Measurements from ENCODE around the gene AP3D1. TPM values are rescaled to one million over a fixed set of nuclear protein-coding genes. Genes with fewer than 3 reads are reported as not detected.
A peak's percentile ranks its signal among the peaks of the same experiment; 100 is the strongest.

Gene AP3D1
- total and polyA plus RNA-seq, 7 experiments from 2014 or later, result 12.3 to 106 (median 78.3) TPM

DNA sequence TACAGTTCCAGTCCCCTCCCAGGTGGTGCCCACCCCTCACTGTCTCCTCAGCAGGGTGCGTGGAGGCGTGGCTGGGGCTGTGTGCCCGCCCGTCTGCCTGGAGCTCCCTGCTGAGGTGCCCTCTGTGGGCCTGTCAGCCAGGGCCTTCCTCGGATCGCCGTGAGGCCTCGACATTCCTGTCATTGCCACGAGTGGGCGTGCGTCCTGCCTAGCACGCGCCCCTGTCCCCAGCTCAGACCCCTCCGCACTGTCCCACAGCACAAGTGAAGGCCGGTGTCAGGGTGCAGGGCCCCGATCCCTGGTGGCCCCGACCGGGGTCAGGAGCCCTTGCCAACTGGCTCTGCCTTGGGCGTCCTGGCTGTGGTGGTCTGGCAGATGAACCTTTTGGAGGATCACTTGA is 44.5 kb upstream of the AP3D1 start:
- Histone ChIP-seq H3K27me3 (ENCODE audit: control insufficient read depth in 2 of 2, insufficient read depth in 2 of 2, low read length in 2 of 2) (no peaks in the 10 kb centered on the region), H3K4me3 (ENCODE audit: low read length) (no peak overlapping the region), H3K4me1 (ENCODE audit: control insufficient read depth in 2 of 2, insufficient read depth in 2 of 2, low read length in 2 of 2) (no peaks in the 10 kb centered on the region), H3K27ac (ENCODE audit: low read depth, low read length) (no peak overlapping the region), H3K36me3 (ENCODE audit: control insufficient read depth in 2 of 3, insufficient read depth in 3 of 3, low read length in 3 of 3) (peaks cover 0 to 69% (median 0%) of the 10 kb centered on the region in 3 experiments), H3K9me3 (ENCODE audit: control insufficient read depth in 2 of 3, low read length in 3 of 3) (no peaks in the 10 kb centered on the region)
- no peak overlapping the region for H3K27ac Mint-ChIP-seq
- DNase-seq, result no peak
- ChIA-PET CTCF (no interaction called here), POLR2A (no interaction called here)
- H3K4me3 Mint-ChIP-seq, result no peak overlapping the region
- no peaks in the 10 kb centered on the region for H3K27me3 Mint-ChIP-seq
- intact Hi-C loops (cut with micrococcal nuclease), result no loop called here
- H3K4me1 Mint-ChIP-seq, result peaks cover 0 to 15% (median 4%) of the 10 kb centered on the region in 7 donors
- H3K9me3 Mint-ChIP-seq, result peaks cover 0 to 2% (median 0%) of the 10 kb centered on the region in 11 donors
- ATAC-seq, result no peak
- peaks cover 0 to 16% (median 6%) of the 10 kb centered on the region in 5 donors for H3K36me3 Mint-ChIP-seq

DNA sequence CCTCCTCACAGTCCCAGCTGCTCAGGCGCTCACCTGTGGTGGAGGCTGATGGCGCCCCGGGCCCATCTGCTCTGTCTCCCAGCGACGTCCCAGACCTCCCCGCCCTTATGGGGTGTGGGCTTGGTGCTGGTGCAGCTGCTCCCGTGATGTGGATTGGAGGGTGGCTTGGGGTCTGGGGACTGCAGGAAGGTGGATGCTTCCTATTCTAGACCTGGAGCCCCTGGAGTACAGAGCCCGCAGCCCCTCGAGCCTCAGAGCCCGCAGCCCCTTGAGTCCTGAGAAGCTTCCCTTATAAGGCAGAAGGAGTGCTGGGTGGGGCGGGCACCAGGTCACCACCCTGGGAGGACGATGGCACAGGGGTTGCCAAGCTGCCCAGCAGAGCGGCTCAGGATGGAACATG is 44.0 kb upstream of the AP3D1 start:
- intact Hi-C loops (cut with micrococcal nuclease), result no loop called here
- H3K4me3 ChIP-seq (ENCODE audit: low read length), result no peak overlapping the region
- ChIA-PET CTCF (no interaction called here), POLR2A (interaction anchor here (0.6 kb wide), 1 partner anchor 28 kb away, joined by 7 read pairs; no protein-coding TSS in a partner anchor)
- H3K9me3 ChIP-seq (ENCODE audit: control insufficient read depth in 2 of 3, low read length in 3 of 3), result no peaks in the 10 kb centered on the region
- H3K9me3 Mint-ChIP-seq, result peaks cover 0 to 2% (median 0%) of the 10 kb centered on the region in 11 donors
- H3K4me3 Mint-ChIP-seq, result no peak overlapping the region
- no peak overlapping the region for H3K27ac Mint-ChIP-seq
- no peaks in the 10 kb centered on the region for H3K4me1 ChIP-seq (ENCODE audit: control insufficient read depth in 2 of 2, insufficient read depth in 2 of 2, low read length in 2 of 2)
- ATAC-seq (no peak), DNase-seq (no peak)
- H3K36me3 Mint-ChIP-seq, result peaks cover 0 to 17% (median 6%) of the 10 kb centered on the region in 5 donors
- no peaks in the 10 kb centered on the region for H3K27me3 Mint-ChIP-seq
- H3K27ac ChIP-seq (ENCODE audit: low read depth, low read length), result no peak overlapping the region
- no peaks in the 10 kb centered on the region for H3K27me3 ChIP-seq (ENCODE audit: control insufficient read depth in 2 of 2, insufficient read depth in 2 of 2, low read length in 2 of 2)
- peaks cover 0 to 74% (median 0%) of the 10 kb centered on the region in 3 experiments for H3K36me3 ChIP-seq (ENCODE audit: control insufficient read depth in 2 of 3, insufficient read depth in 3 of 3, low read length in 3 of 3)
- H3K4me1 Mint-ChIP-seq, result peaks cover 0 to 15% (median 4%) of the 10 kb centered on the region in 7 donors

DNA sequence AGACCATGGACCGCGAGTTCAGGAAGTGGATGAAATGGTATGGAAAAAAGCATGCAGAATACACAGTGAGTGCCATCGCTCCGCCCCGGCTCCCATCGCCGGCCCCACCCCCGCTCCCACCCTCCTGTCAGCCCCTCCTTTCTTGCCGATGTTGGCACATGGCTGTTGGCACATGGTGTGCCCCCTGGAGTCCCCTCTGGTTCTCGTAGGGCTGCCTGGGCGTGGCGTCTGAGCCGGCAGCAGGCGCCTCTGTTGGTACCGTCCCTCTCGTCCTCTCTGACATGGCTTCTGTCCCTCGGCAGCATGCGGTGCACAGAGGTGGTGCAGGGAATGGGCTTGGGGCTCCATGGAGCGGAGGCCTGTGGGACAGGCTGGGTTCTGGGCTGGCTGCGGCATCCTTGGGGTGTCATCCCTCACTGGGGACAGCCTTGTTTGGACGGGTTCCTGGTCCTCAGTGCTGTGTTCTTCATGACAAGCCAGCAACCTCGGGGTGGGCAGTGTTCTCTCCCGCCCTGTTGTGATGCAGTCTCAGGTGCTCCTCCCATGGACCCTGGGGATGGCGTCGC is 43.2 kb upstream of the AP3D1 start:
- H3K27me3 Mint-ChIP-seq, result no peaks in the 10 kb centered on the region
- CTCF ChIA-PET, result no interaction called here

DNA sequence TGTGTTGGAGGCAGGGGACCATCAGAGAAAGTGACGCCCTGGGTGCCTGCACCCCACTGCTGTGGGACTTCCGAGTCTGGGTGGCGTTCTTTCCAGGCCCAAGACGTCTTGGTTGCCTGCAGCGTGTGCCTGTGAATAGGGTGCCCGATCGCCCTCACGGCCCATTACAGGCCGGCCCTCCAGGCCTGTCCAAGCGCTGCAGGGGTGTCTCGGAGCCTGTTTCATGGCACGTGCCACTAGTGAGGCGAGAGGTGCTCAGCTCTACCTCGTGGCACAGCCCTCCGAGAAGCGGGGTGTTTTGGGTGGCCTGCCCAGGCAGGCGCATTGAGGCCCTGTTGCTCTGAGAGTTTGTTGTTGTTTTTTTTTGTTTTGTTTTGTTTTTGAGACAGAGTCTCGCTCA is 42.4 kb upstream of the AP3D1 start:
- Histone ChIP-seq H3K4me3 (ENCODE audit: low read length) (no peak overlapping the region), H3K36me3 (ENCODE audit: control insufficient read depth in 2 of 3, insufficient read depth in 3 of 3, low read length in 3 of 3) (peaks cover 0 to 84% (median 0%) of the 10 kb centered on the region in 3 experiments), H3K9me3 (ENCODE audit: control insufficient read depth in 2 of 3, low read length in 3 of 3) (no peaks in the 10 kb centered on the region), H3K27ac (ENCODE audit: low read depth, low read length) (no peak overlapping the region), H3K27me3 (ENCODE audit: control insufficient read depth in 2 of 2, insufficient read depth in 2 of 2, low read length in 2 of 2) (no peaks in the 10 kb centered on the region), H3K4me1 (ENCODE audit: control insufficient read depth in 2 of 2, insufficient read depth in 2 of 2, low read length in 2 of 2) (no peaks in the 10 kb centered on the region)
- peaks cover 0 to 14% (median 6%) of the 10 kb centered on the region in 5 donors for H3K36me3 Mint-ChIP-seq
- peaks cover 0 to 12% (median 2%) of the 10 kb centered on the region in 7 donors for H3K4me1 Mint-ChIP-seq
- no peaks in the 10 kb centered on the region for H3K27me3 Mint-ChIP-seq
- DNase-seq (no peak), ATAC-seq (no peak)
- ChIA-PET CTCF (no interaction called here), POLR2A (no interaction called here)
- H3K9me3 Mint-ChIP-seq, result peaks cover 0 to 2% (median 0%) of the 10 kb centered on the region in 11 donors
- no peak overlapping the region for H3K27ac Mint-ChIP-seq
- H3K4me3 Mint-ChIP-seq, result no peak overlapping the region
- intact Hi-C loops (cut with micrococcal nuclease), result no loop called here

More for the DNA sequence above, 43.2 kb upstream of the AP3D1 start:
- Mint-ChIP-seq H3K27ac (no peak overlapping the region), H3K4me3 (no peak overlapping the region), H3K9me3 (peaks cover 0 to 2% (median 0%) of the 10 kb centered on the region in 11 donors), H3K4me1 (peaks cover 0 to 15% (median 4%) of the 10 kb centered on the region in 7 donors), H3K36me3 (peaks cover 0 to 17% (median 6%) of the 10 kb centered on the region in 5 donors)
- ATAC-seq, result no peak
- H3K9me3 ChIP-seq (ENCODE audit: control insufficient read depth in 2 of 3, low read length in 3 of 3), result no peaks in the 10 kb centered on the region
- no peak for DNase-seq
- H3K27ac ChIP-seq (ENCODE audit: low read depth, low read length), result no peak overlapping the region
- no peaks in the 10 kb centered on the region for H3K27me3 ChIP-seq (ENCODE audit: control insufficient read depth in 2 of 2, insufficient read depth in 2 of 2, low read length in 2 of 2)
- peaks cover 0 to 82% (median 0%) of the 10 kb centered on the region in 3 experiments for H3K36me3 ChIP-seq (ENCODE audit: control insufficient read depth in 2 of 3, insufficient read depth in 3 of 3, low read length in 3 of 3)
- intact Hi-C loops (cut with micrococcal nuclease), result no loop called here
- no peak overlapping the region for H3K4me3 ChIP-seq (ENCODE audit: low read length)
- H3K4me1 ChIP-seq (ENCODE audit: control insufficient read depth in 2 of 2, insufficient read depth in 2 of 2, low read length in 2 of 2), result no peaks in the 10 kb centered on the region
- POLR2A ChIA-PET, result interaction anchor here (0.6 kb wide), 1 partner anchor 27 kb away, joined by 7 read pairs; no protein-coding TSS in a partner anchor

DNA sequence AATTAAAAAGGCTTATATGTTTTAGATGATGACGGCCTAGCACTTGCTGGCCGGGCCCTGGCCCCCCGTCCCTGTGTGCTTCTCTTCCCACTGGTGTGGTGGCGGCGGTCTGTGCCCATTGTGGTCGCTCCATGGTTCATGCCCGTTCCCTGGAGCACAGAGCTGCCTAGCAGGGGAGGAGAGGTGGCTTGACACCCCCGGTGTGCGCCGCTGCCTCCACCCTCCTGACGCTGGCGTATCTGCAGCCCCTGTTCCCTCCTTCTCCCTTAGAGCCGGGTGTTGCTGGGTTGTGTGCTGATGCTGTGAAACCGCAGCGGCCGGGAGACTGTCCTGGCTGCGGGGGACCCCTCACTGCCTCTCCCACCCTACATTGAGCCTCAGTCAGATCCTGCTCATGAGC is 41.5 kb upstream of the AP3D1 start:
- Mint-ChIP-seq H3K27ac (peak overlapping the region in 1 of 9 donors; percentile 59), H3K4me3 (no peak overlapping the region), H3K27me3 (no peaks in the 10 kb centered on the region), H3K4me1 (peaks cover 0 to 10% (median 0%) of the 10 kb centered on the region in 7 donors), H3K36me3 (peaks cover 0 to 13% (median 6%) of the 10 kb centered on the region in 5 donors), H3K9me3 (peaks cover 0 to 2% (median 0%) of the 10 kb centered on the region in 11 donors)
- Histone ChIP-seq H3K4me3 (ENCODE audit: low read length) (no peak overlapping the region), H3K27me3 (ENCODE audit: control insufficient read depth in 2 of 2, insufficient read depth in 2 of 2, low read length in 2 of 2) (no peaks in the 10 kb centered on the region), H3K36me3 (ENCODE audit: control insufficient read depth in 2 of 3, insufficient read depth in 3 of 3, low read length in 3 of 3) (peaks cover 0 to 84% (median 0%) of the 10 kb centered on the region in 3 experiments), H3K4me1 (ENCODE audit: control insufficient read depth in 2 of 2, insufficient read depth in 2 of 2, low read length in 2 of 2) (no peaks in the 10 kb centered on the region), H3K9me3 (ENCODE audit: control insufficient read depth in 2 of 3, low read length in 3 of 3) (no peaks in the 10 kb centered on the region), H3K27ac (ENCODE audit: low read depth, low read length) (no peak overlapping the region)
- intact Hi-C loops (cut with micrococcal nuclease), result no loop called here
- ATAC-seq (no peak), DNase-seq (no peak)
- POLR2A ChIA-PET, result no interaction called here
- CTCF ChIA-PET, result no interaction called here

DNA sequence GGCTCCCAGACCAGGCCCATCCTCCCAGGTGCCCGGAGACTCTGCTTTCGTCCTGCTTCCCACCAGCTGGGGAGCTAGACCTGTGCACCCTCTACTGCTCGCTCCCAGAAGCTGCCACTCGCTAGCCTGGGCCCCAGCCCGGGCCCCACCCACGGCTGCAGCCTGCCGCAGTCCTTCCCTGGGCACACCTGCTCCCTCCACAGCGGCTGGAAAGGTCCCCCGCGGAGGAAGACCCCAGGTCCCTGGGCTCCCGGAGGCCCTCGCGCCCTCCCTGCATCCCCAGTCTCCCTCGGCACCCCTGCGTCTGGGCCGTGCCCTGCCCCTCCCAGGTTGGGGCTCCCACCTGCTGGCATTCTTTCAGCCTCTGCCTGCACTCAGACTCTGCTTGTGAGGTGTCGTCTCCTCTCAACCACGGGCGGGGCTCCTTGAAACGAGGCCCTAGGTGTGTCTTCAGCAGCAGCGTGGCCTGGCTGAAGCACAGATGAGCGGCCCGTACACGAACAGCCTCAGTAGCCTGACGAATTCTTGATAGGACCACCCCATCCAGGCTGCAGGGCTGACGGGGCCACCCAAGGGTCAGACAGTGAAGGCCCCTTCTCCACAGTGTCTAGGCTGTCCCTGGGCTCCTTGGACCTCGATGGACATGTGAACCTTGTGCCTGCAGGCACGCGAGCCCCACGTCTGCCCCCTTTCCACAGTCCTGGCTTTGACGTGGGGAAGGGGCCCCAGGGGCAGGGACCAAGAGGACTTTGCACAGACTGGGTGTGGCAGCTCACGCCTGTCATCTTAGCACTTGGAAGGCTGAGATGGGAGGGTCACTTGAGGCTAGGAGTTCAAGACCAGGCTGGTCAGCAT is 40.3 kb upstream of the AP3D1 start:
- Mint-ChIP-seq H3K9me3 (peaks cover 0 to 2% (median 0%) of the 10 kb centered on the region in 11 donors), H3K4me3 (no peak overlapping the region), H3K36me3 (peaks cover 0 to 16% (median 6%) of the 10 kb centered on the region in 5 donors), H3K27me3 (no peaks in the 10 kb centered on the region), H3K4me1 (peaks cover 0 to 7% (median 0%) of the 10 kb centered on the region in 7 donors), H3K27ac (no peak overlapping the region)
- no peak for ATAC-seq
- Histone ChIP-seq H3K4me1 (ENCODE audit: control insufficient read depth in 2 of 2, insufficient read depth in 2 of 2, low read length in 2 of 2) (no peaks in the 10 kb centered on the region), H3K4me3 (ENCODE audit: low read length) (no peak overlapping the region), H3K27ac (ENCODE audit: low read depth, low read length) (no peak overlapping the region), H3K27me3 (ENCODE audit: control insufficient read depth in 2 of 2, insufficient read depth in 2 of 2, low read length in 2 of 2) (no peaks in the 10 kb centered on the region), H3K36me3 (ENCODE audit: control insufficient read depth in 2 of 3, insufficient read depth in 3 of 3, low read length in 3 of 3) (peaks cover 0 to 83% (median 0%) of the 10 kb centered on the region in 3 experiments), H3K9me3 (ENCODE audit: control insufficient read depth in 2 of 3, low read length in 3 of 3) (no peaks in the 10 kb centered on the region)
- no peak for DNase-seq
- ChIA-PET CTCF (no interaction called here), POLR2A (no interaction called here)
- intact Hi-C loops (cut with micrococcal nuclease), result no loop called here
